Activated CD4-positive, alpha-beta T cell treated with anti-CD3 and anti-CD28 coated beads for 36 hours (primary cell): ENCODE data around the gene SAMSN1. TPM values are rescaled to one million over a fixed set of nuclear protein-coding genes. Genes with fewer than 3 reads are reported as not detected.
"Not testable (repeated sequence)": the region's sequence is repeated elsewhere in the genome, so short reads cannot be mapped to it uniquely, and the experiment has no call there.

ENCODE experiments used
- ATAC-seq: fragments of 200-7000 bp; cut with Tn5 transposase; one replicate; pipeline ENCODE4 v1.10.0; 2021; ENCODE audit warnings: mild to moderate bottlenecking, moderate library complexity
- CTCF ChIA-PET: fragments of 350-600 bp; sonication (Branson Sonifier 250); formaldehyde crosslinking; loops from one replicate; lab custom pipeline; 2021; ENCODE audit warnings: antibody characterized with exemption; lab: Charles Lee
- POLR2A ChIA-PET: fragments of 350-600 bp; sonication (Branson Sonifier 250); formaldehyde crosslinking; loops from one replicate; lab custom pipeline; 2021; ENCODE audit warnings: antibody characterized with exemption, inconsistent platforms; lab: Charles Lee
- DNase-seq: peaks from one replicate; pipeline ENCODE4 v3.0.0-alpha.2; 2020
- H3K27ac Mint-ChIP-seq: one replicate; pipeline ENCODE4 v1.8.0; 2021; ENCODE audit warnings: mixed read lengths
- H3K27me3 Mint-ChIP-seq: one replicate; pipeline ENCODE4 v1.8.0; 2021; ENCODE audit warnings: mixed read lengths
- H3K36me3 Mint-ChIP-seq: one replicate; pipeline ENCODE4 v1.8.0; 2021; ENCODE audit warnings: low read depth, mixed read lengths
- H3K4me1 Mint-ChIP-seq: one replicate; pipeline ENCODE4 v1.8.0; 2021; ENCODE audit warnings: mixed read lengths
- H3K4me3 Mint-ChIP-seq: one replicate; pipeline ENCODE4 v1.8.0; 2021; ENCODE audit warnings: mild to moderate bottlenecking, moderate library complexity, mixed read lengths
- H3K9me3 Mint-ChIP-seq: one replicate; pipeline ENCODE4 v1.8.0; 2021; ENCODE audit warnings: low read depth, mixed read lengths
- intact Hi-C, 2 experiments: fragments of 100-400 bp; cut with DNase I in 1 of 2; cut with micrococcal nuclease in 1 of 2; formaldehyde crosslinking; loops; one replicate each; pipeline versions ENCODE4 v1.14.2 to v1.15.1; 2022 to 2024; cut with DNase I, micrococcal nuclease
- total RNA-seq, 2 experiments: library from RNA; stranded (reverse); gene quantifications; one replicate each; pipeline ENCODE4 v1.2.3, GENCODE V29; 2021

The SAMSN1 gene
- total RNA-seq, 2 experiments from 2014 or later: 39.8 to 43.5 TPM

DNA sequence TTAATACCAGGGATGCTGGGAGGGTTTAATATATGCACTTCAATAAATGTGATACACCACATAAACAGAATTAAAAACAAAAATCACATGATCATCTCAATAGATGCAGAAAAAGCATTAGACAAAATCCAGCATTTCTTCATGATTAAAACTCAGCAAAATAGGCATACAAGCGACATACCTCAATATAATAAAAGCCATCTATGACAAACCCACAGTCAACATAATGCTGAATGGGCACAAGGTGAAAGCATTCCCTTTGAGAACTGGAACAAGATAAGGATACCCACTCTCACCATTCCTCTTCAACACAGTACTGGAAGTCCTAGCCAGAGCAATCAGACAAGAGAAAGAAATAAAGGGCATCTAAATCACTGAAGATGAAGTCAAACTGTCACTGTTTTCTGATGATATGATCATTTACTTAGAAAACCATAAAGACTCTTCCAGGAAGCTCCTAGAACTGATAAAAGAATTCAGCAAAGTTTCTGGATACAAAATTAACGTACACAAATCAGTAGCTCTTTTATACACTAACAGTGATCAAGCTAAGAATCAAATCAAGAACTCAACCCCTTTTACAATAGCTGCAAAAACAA lies 39.2 kb downstream of the SAMSN1 start:
- peaks cover 94% of the 10 kb centered on the region for H3K36me3 Mint-ChIP-seq
- ChIA-PET POLR2A (interaction anchor here (0.7 kb wide), 1 partner anchor 101 kb away, joined by 4 read pairs; no protein-coding TSS in a partner anchor), CTCF (interaction anchor here (0.7 kb wide), 1 partner anchor 16 kb away, joined by 3 read pairs; no protein-coding TSS in a partner anchor)
- H3K4me3 Mint-ChIP-seq, ATAC-seq, DNase-seq, H3K27me3 Mint-ChIP-seq, H3K27ac Mint-ChIP-seq, H3K9me3 Mint-ChIP-seq, intact Hi-C loops: not testable (repeated sequence)
- H3K4me1 Mint-ChIP-seq: peaks cover 46% of the 10 kb centered on the region

DNA sequence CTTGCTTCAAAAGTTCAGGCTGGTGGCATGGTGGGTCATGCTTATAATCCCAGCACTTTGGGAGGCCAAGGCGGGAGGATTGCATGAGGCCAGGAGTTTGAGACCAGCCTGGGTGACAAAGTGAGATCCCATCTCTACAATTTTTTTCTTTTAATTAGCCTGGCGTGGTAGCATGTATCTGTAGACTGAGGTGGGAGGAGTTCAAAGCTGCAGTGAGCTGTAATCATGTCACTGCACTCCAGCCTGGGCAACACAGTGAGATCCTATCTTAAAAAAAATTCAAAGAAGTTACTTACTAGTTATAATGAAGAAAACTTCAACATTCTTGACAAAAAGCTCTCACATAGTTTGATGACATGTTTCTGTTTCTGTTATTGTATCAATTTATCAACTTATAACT lies 45.2 kb downstream of the SAMSN1 start:
- ATAC-seq (no peak), DNase-seq (no peak)
- intact Hi-C loops: no loop called here
- ChIA-PET POLR2A (no interaction called here), CTCF (no interaction called here)
- H3K4me1 Mint-ChIP-seq: peaks cover 24% of the 10 kb centered on the region
- H3K9me3 Mint-ChIP-seq: peaks cover under 1% of the 10 kb centered on the region
- no peak overlapping the region for H3K4me3 Mint-ChIP-seq
- H3K27ac Mint-ChIP-seq: no peak overlapping the region
- H3K36me3 Mint-ChIP-seq: peaks cover 78% of the 10 kb centered on the region
- no peaks in the 10 kb centered on the region for H3K27me3 Mint-ChIP-seq

DNA sequence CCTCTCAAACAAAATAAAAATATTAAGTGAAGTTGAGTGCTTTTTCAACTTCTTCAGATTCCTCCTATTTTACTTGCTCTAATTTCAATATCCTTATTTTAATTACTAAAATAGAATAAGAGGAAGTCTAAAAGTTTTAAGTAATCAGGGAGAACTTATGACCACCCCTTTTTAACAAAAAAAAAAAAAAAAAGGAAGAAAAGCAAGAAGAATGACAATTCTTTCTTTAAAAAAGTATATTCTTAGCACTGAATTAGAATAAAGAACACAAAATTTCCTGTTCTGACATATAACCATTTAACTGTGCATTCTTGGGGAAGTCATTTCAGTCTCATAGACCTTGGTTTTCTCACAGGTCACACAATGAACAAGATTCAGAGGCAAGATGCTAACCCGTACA lies 46.8 kb downstream of the SAMSN1 start:
- DNase-seq (no peak), ATAC-seq (no peak)
- no peak overlapping the region for H3K4me3 Mint-ChIP-seq
- H3K36me3 Mint-ChIP-seq: peaks cover 78% of the 10 kb centered on the region
- CTCF ChIA-PET: interaction anchor here (1.9 kb wide), 1 partner anchor 12 kb away, joined by 3 read pairs; no protein-coding TSS in a partner anchor
- H3K27me3 Mint-ChIP-seq: no peaks in the 10 kb centered on the region
- no peak overlapping the region for H3K27ac Mint-ChIP-seq
- peaks cover 4% of the 10 kb centered on the region for H3K9me3 Mint-ChIP-seq
- POLR2A ChIA-PET: no interaction called here
- intact Hi-C loops: no loop called here
- H3K4me1 Mint-ChIP-seq: peaks cover 10% of the 10 kb centered on the region

DNA sequence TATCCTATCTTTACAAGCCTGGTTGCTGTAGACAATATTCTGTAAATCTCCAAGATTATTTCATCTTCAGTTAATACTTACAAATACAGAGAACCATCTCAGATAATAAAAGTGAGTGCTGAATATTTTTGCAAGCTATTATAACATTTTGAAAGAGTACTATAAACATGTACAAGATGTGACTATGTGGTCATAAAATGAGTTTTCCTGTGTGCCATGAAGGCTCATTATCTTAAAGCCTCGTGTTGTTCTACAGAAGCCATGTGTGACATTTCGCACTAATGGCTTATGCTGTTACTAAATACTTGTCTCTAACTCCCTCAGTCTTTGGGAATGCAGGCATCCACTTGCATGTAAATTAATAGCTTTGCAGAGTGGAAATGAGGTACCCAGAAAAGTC lies 48.3 kb downstream of the SAMSN1 start:
- intact Hi-C loops: no loop called here
- Mint-ChIP-seq H3K27me3 (no peaks in the 10 kb centered on the region), H3K4me1 (peaks cover 4% of the 10 kb centered on the region), H3K36me3 (peaks cover 76% of the 10 kb centered on the region), H3K27ac (no peak overlapping the region), H3K9me3 (peaks cover 4% of the 10 kb centered on the region), H3K4me3 (no peak overlapping the region)
- POLR2A ChIA-PET: no interaction called here
- no peak for DNase-seq
- CTCF ChIA-PET: interaction anchor here (1.9 kb wide), 1 partner anchor 10 kb away, joined by 3 read pairs; no protein-coding TSS in a partner anchor
- no peak for ATAC-seq

DNA sequence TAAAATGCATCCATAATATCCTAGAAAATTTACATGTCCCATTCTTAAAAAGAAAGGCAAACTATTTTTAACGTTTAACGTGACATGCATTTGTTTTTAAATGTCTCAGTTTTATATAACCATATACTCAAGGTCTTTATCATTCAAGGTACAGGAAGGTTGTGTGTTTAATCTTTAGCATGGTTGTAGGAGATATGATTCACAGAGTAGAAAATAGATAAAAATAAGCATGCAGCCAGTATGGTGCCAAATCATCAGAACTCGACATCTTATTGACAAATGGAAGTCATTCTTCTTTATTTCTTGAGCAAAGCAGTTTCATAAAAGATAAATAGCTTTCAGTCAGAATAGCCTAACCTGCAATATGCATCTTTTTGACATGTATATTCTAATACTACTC lies 51.0 kb downstream of the SAMSN1 start:
- peaks cover 67% of the 10 kb centered on the region for H3K36me3 Mint-ChIP-seq
- intact Hi-C loops: no loop called here
- peaks cover 14% of the 10 kb centered on the region for H3K4me1 Mint-ChIP-seq
- H3K9me3 Mint-ChIP-seq: peaks cover 4% of the 10 kb centered on the region
- ChIA-PET POLR2A (no interaction called here), CTCF (interaction anchor here (1.2 to 1.6 kb wide), 2 partner anchors 9 to 29 kb away, joined by 4 read pairs; no protein-coding TSS in a partner anchor)
- no peak overlapping the region for H3K4me3 Mint-ChIP-seq
- no peak for ATAC-seq
- DNase-seq: no peak
- H3K27me3 Mint-ChIP-seq: no peaks in the 10 kb centered on the region
- no peak overlapping the region for H3K27ac Mint-ChIP-seq

DNA sequence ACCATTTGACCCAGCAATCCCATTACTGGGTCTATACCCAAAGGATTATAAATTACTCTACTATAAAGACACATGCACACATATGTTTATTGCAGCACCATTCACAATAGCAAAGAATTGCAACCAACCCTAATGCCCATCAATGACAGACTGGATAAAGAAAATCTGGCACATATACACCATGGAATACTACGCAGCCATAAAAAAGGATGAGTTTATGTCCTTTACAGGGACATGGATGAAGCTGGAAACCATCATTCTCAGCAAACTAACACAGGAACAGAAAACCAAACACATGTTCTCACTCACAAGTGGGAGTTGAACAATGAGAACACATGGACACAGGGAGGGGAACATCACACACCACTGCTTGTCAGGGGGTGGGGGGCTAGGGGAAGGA lies 51.9 kb downstream of the SAMSN1 start:
- DNase-seq, intact Hi-C loops, ATAC-seq, H3K9me3 Mint-ChIP-seq, H3K27ac Mint-ChIP-seq, CTCF ChIA-PET, H3K4me3 Mint-ChIP-seq, H3K27me3 Mint-ChIP-seq, POLR2A ChIA-PET: not testable (repeated sequence)
- Mint-ChIP-seq H3K36me3 (peaks cover 62% of the 10 kb centered on the region), H3K4me1 (peaks cover 13% of the 10 kb centered on the region)

DNA sequence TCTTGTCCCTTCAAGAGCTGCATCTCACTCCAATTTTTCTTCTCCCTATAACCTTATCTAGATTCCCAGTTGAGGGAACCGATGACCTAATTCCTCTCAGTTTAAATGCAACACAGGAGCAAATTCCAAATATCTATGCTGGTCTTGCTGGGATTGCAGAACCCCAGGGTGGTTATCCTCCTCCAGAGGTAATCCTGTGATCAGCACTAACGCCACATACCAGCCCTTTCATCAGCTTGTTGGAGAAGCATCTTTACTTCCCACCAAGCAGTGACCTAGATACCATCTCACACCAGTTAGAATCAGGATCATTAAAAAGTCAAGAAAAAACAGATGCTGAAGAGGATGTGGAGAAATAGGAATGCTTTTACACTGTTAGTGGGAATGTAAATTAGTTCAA lies 52.4 kb downstream of the SAMSN1 start:
- POLR2A ChIA-PET: no interaction called here
- H3K27ac Mint-ChIP-seq: no peak overlapping the region

DNA sequence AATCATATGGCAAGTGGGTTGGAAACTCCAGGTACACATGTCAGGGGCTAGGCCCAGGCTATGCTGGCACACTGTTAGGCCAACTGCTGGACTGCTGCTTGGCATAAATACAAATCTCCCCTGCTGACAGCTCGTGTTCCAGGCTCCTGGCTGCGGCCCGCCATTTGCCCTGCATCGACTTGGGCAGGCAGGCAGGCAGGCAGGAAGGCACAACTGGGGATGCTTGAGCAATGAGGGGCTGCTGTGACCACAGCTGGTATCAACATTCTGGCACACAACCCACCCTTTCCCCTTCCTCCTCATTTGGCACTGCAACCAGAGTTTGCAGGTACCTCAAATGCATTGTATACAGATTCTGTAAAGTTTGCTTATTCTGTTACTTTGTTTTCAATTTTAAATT lies 53.2 kb downstream of the SAMSN1 start:
- ATAC-seq: no peak
- peaks cover 64% of the 10 kb centered on the region for H3K36me3 Mint-ChIP-seq
- H3K27ac Mint-ChIP-seq: no peak overlapping the region
- CTCF ChIA-PET: no interaction called here
- H3K4me1 Mint-ChIP-seq: peaks cover 23% of the 10 kb centered on the region
- intact Hi-C loops: no loop called here
- no peak for DNase-seq
- POLR2A ChIA-PET: no interaction called here
- H3K9me3 Mint-ChIP-seq: peaks cover 4% of the 10 kb centered on the region
- no peaks in the 10 kb centered on the region for H3K27me3 Mint-ChIP-seq
- H3K4me3 Mint-ChIP-seq: no peak overlapping the region

More for the DNA sequence above, 52.4 kb downstream of the SAMSN1 start:
- ATAC-seq (no peak), DNase-seq (no peak)
- Mint-ChIP-seq H3K36me3 (peaks cover 65% of the 10 kb centered on the region), H3K9me3 (peaks cover 4% of the 10 kb centered on the region), H3K4me1 (peaks cover 17% of the 10 kb centered on the region), H3K4me3 (no peak overlapping the region), H3K27me3 (no peaks in the 10 kb centered on the region)
- intact Hi-C loops: no loop called here
- CTCF ChIA-PET: no interaction called here

DNA sequence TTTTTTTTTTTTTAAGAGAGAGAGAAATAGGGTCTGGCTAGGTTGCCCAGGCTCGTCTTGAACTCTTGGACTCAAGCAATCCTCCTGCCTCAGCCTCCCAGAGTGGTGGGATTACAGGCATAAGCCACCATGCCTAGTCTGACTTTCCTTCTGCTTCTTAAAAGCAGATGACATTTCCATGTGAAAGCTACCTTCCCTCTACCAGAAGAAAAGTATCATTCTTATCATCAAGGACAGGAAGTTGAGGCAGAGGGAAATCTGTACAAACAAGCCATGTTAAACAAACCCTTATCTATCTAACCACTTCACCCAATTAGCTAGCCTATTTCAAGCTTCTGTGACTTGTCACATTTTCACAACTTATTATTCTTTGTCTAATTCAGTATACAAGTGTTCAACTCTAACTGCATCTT lies 54.8 kb downstream of the SAMSN1 start:
- no peak overlapping the region for H3K27ac Mint-ChIP-seq
- H3K36me3 Mint-ChIP-seq: peaks cover 55% of the 10 kb centered on the region
- POLR2A ChIA-PET: no interaction called here
- intact Hi-C loops: loop anchor here in 1 of 2 experiments (2.0 kb wide), 1 partner anchor 58 kb away; no protein-coding TSS in a partner anchor
- CTCF ChIA-PET: interaction anchor here (0.7 kb wide), 2 partner anchors 123 to 241 kb away, joined by 3 read pairs; no protein-coding TSS in a partner anchor
- no peak overlapping the region for H3K4me3 Mint-ChIP-seq
- peaks cover 37% of the 10 kb centered on the region for H3K4me1 Mint-ChIP-seq
- no peak for ATAC-seq
- peaks cover 4% of the 10 kb centered on the region for H3K9me3 Mint-ChIP-seq
- no peaks in the 10 kb centered on the region for H3K27me3 Mint-ChIP-seq
- no peak for DNase-seq

DNA sequence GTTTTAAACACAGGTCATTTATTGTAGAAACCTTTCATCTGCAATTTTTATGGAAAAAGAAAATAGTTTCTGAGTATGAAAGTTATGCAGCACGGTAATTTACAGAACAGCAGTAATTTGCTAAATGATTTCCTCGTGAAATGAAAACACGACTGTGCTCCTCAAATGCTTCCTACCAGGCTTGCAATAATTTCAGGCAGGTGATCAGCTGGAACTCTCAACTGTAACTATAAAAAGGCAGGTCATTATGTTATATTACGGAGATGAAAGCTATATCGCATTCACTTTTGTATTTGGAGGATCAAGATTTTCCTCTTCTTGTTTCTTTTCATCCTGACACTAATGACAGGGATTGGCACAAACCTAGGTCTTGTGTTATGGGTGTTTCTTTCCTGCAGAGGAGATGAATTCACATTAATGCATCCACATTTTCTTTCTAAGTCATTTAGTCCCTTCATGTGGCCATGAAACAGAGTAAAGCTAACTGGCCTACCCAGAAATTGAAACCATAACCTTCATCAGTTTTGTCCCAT lies 57.4 kb downstream of the SAMSN1 start:
- ATAC-seq (no peak), DNase-seq (no peak)
- intact Hi-C loops: loop anchor here in 1 of 2 experiments (5.0 to 10.0 kb wide), 2 partner anchors 34 to 104 kb away; partner anchors contain the start of gene HSPA13
- H3K36me3 Mint-ChIP-seq: peaks cover 44% of the 10 kb centered on the region
- H3K4me1 Mint-ChIP-seq: peaks cover 49% of the 10 kb centered on the region
- CTCF ChIA-PET: interaction anchor here (0.6 to 1.2 kb wide), 3 partner anchors 18 to 36 kb away, joined by 3 read pairs; no protein-coding TSS in a partner anchor
- no peak overlapping the region for H3K4me3 Mint-ChIP-seq
- POLR2A ChIA-PET: interaction anchor here (0.6 kb wide), 1 partner anchor 79 kb away, joined by 8 read pairs; no protein-coding TSS in a partner anchor
- no peaks in the 10 kb centered on the region for H3K27me3 Mint-ChIP-seq
- no peaks in the 10 kb centered on the region for H3K9me3 Mint-ChIP-seq
- no peak overlapping the region for H3K27ac Mint-ChIP-seq

DNA sequence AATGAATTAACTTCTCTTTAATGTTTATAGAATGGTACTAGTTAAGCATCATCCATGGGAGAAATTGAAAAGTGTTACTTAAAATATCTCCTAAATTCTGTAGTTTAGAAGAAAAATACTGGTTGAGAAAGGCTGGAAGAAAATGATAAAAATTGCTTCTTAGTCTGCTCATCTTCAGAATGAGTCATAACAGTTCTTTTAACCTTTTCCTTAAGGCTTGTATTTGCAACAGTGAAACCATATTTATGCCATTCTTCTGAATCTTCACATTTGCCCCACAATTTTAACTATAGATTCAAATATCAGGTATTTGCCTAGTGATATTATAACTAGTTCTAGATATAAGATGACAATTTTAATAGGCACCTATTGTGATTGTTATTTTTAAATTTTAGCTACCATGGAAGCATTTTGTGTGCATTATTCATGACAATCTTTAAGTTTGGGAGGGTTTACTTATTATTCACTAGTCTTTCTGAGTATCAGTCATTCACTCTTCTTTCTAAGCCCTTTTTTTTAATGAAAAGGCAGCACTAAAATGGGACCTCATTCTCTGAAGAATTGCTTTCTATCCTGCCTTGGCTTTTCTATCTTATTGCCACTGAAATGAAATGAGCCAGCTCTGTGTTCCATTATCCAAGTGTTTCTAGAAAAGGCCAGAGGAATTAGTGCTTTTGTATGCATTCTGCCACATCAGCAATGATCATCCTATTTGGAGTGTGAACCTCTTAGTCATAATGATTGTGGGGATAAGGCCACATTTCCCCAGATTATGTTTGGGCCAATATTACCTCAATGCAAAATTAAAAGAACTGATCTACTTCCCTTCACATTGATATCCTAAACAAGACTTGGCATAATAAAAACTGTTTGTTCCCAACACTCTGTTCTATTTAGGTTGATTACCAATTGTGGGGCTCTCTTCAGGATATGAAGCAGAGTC lies 58.4 kb downstream of the SAMSN1 start:
- H3K36me3 Mint-ChIP-seq: peaks cover 46% of the 10 kb centered on the region
- intact Hi-C loops: loop anchor here (2.0 to 10.0 kb wide), 5 partner anchors 33 to 103 kb away; partner anchors contain the start of gene HSPA13 (in 1 of the 2)
- CTCF ChIA-PET: interaction anchor here (1.0 to 1.2 kb wide), 2 partner anchors 11 to 35 kb away, joined by 3 read pairs; no protein-coding TSS in a partner anchor
- peak; percentile 72 for ATAC-seq
- DNase-seq: no peak
- H3K4me1 Mint-ChIP-seq: peaks cover 56% of the 10 kb centered on the region
- H3K27ac Mint-ChIP-seq: peak overlapping the region; percentile 68
- H3K27me3 Mint-ChIP-seq: no peaks in the 10 kb centered on the region
- H3K9me3 Mint-ChIP-seq: no peaks in the 10 kb centered on the region
- no peak overlapping the region for H3K4me3 Mint-ChIP-seq
- POLR2A ChIA-PET: no interaction called here
